ENCODE measurements around the gene XPR1. TPM values are rescaled to one million over a fixed set of nuclear protein-coding genes. Genes with fewer than 3 reads are reported as not detected.

XPR1 gene
- total and polyA plus RNA-seq, 10 of the 15 experiments (the other 5 are each of a cell fraction or from before 2014, with no cell fraction given): 1.1 to 33.9 (median 11.3) TPM

DNA sequence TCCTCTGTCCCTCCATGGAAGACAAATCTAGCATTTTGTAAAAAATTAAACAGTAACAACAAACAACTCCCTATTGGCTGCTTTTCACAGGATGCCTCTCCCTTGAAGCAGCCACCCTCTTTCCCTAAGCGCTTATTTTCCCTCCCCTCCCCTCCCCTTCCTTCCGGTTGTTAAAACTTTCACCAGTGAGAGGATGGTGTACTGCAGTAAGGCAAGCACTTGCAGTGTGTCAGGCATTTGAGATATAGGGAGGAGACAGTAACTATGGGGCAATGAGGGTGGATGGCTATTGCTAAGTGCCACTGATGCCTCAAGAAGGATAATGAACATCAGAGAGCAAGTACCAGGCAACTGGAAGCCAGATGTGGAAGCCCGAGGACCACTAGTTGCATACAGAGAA is 261.8 kb downstream of the XPR1 start:
- no TSS peak for BruUV-seq (replicated peaks)

DNA sequence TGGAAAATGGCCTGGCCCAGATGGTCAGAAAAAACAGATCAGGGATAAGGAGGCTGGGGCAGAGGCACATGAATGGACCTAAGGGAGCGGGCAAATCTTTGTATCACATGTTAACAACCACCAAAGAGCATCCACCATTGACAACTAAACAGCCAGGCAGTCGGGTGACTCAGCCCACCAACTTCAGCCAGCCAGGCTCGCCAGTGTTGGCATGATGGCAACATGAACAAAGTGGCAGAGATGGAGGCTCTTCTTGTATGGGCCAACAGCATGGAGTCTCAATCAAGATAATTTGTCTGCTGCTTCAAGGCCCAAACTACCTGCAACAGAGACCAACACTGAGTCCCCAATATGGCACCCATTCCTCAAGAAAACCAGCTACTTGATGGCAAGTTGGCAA is 264.3 kb downstream of the XPR1 start:
- ChIA-PET SMC1A (ENCODE audit: uncharacterized antibody, unreplicated experiment) (interaction anchor here (1.0 to 1.1 kb wide), 2 partner anchors 14 to 34 kb away, joined by 3 read pairs; no protein-coding TSS in a partner anchor), RAD21 (ENCODE audit: unreplicated experiment) (interaction anchor here (0.6 kb wide), 1 partner anchor 1253 kb away, joined by 3 read pairs; no protein-coding TSS in a partner anchor), CTCF (interaction anchor here (1.1 to 2.3 kb wide), 3 partner anchors 10 to 246 kb away, joined by 3 to 8 read pairs (median 5); no protein-coding TSS in a partner anchor), POLR2A (no interaction called here)
- BruUV-seq (replicated peaks): no TSS peak
- no peak overlapping the region for H2AFZ ChIP-seq (ENCODE audit: control insufficient read depth, low read depth, low read length)
- no peak overlapping the region for H3K27ac ChIP-seq (ENCODE audit: control insufficient read depth, insufficient read depth)
- FAIRE-seq: no peak
- no peaks in the 10 kb centered on the region for H3K4me1 ChIP-seq (ENCODE audit: control insufficient read depth, insufficient read depth, low read length)
- in situ Hi-C loops (cut with MboI) (no loop called here), intact Hi-C loops (cut with micrococcal nuclease; ENCODE audit: unreplicated experiment) (no loop called here)
- no peaks in the 10 kb centered on the region for H3K79me2 ChIP-seq (ENCODE audit: control insufficient read depth, insufficient read depth, low read length)
- DNase-seq (ENCODE audit: low read depth, low spot score): no peak
- H3K36me3 ChIP-seq (ENCODE audit: control insufficient read depth in 2 of 2, insufficient read depth in 2 of 2, low read length in 1 of 2): no peaks in the 10 kb centered on the region
- no peaks in the 10 kb centered on the region for H3K9me3 ChIP-seq (replicated peaks; ENCODE audit: control insufficient read depth, insufficient read depth, low read length)
- H3K27me3 ChIP-seq (replicated peaks in 1 of 2; ENCODE audit: control insufficient read depth in 2 of 2, insufficient read depth in 2 of 2, low read length in 1 of 2): no peaks in the 10 kb centered on the region
- no peak overlapping the region for H3K9ac ChIP-seq (ENCODE audit: control insufficient read depth, insufficient read depth, low read length)
- ATAC-seq: no peak
- 60% methylated on average over 3 of the region's 3 CpGs for WGBS (ENCODE audit: insufficient coverage, insufficient replicate concordance, low lambda C conversion rate, missing lambda C conversion rate)
- no peak overlapping the region for H3K4me3 ChIP-seq
- H4K20me1 ChIP-seq (ENCODE audit: control insufficient read depth, insufficient read depth): no peaks in the 10 kb centered on the region
- no peak overlapping the region for H3K4me2 ChIP-seq (ENCODE audit: control insufficient read depth, insufficient read depth)
- no peak for TF ChIP-seq PAX8 (IDR thresholded peaks at IDR 0.05)
- TF ChIP-seq, protein P1, sequence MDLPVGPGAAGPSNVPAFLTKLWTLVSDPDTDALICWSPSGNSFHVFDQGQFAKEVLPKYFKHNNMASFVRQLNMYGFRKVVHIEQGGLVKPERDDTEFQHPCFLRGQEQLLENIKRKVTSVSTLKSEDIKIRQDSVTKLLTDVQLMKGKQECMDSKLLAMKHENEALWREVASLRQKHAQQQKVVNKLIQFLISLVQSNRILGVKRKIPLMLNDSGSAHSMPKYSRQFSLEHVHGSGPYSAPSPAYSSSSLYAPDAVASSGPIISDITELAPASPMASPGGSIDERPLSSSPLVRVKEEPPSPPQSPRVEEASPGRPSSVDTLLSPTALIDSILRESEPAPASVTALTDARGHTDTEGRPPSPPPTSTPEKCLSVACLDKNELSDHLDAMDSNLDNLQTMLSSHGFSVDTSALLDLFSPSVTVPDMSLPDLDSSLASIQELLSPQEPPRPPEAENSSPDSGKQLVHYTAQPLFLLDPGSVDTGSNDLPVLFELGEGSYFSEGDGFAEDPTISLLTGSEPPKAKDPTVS (IDR thresholded peaks at IDR 0.05; ENCODE audit: low read depth, low read length): no peak
- TF ChIP-seq SIN3A (IDR thresholded peaks at IDR 0.05; ENCODE audit: low read depth, low read length): no peak
- TF ChIP-seq NR2C2 (IDR thresholded peaks at IDR 0.05; ENCODE audit: borderline replicate concordance, control insufficient read depth, insufficient read length, low read depth): no peak
- no peak for TF ChIP-seq PAX5 (IDR thresholded peaks at IDR 0.05; ENCODE audit: borderline replicate concordance, low read depth, low read length)
- no peak for TF ChIP-seq SMC3 (IDR thresholded peaks at IDR 0.05; ENCODE audit: borderline replicate concordance, low read length)
- TF ChIP-seq CHD4 (IDR thresholded peaks at IDR 0.05): no peak
- no peak for TF ChIP-seq MYB (IDR thresholded peaks at IDR 0.05; ENCODE audit: borderline replicate concordance, low read depth, low read length)
- TF ChIP-seq CBX5 (IDR thresholded peaks at IDR 0.05; ENCODE audit: low read depth): no peak
- TF ChIP-seq SREBF1 (IDR thresholded peaks at IDR 0.05; ENCODE audit: low read length): no peak
- no peak for TF ChIP-seq ZNF622 (IDR thresholded peaks at IDR 0.05)
- TF ChIP-seq IRF4 (IDR thresholded peaks at IDR 0.05; ENCODE audit: low read depth, low read length): no peak
- TF ChIP-seq NR2F1 (conservative IDR thresholded peaks at IDR 0.05): no peak

More for the DNA sequence above, 261.8 kb downstream of the XPR1 start:
- TF ChIP-seq GATAD2B (conservative IDR thresholded peaks at IDR 0.05; ENCODE audit: low read depth): no peak
- FAIRE-seq (no peak), DNase-seq (ENCODE audit: low read depth, low spot score) (no peak), ATAC-seq (no peak)
- peaks cover 8% of the 10 kb centered on the region for H3K4me1 ChIP-seq (ENCODE audit: control insufficient read depth, insufficient read depth, low read length)
- H3K27me3 ChIP-seq (replicated peaks in 1 of 2; ENCODE audit: control insufficient read depth in 2 of 2, insufficient read depth in 2 of 2, low read length in 1 of 2): no peaks in the 10 kb centered on the region
- H3K79me2 ChIP-seq (ENCODE audit: control insufficient read depth, insufficient read depth, low read length): no peaks in the 10 kb centered on the region
- ChIA-PET SMC1A (ENCODE audit: uncharacterized antibody, unreplicated experiment) (interaction anchor here (0.7 kb wide), 1 partner anchor 342 kb away, joined by 3 read pairs; no protein-coding TSS in a partner anchor), RAD21 (ENCODE audit: unreplicated experiment) (interaction anchor here (0.7 to 1.6 kb wide), 2 partner anchors 9 to 12 kb away, joined by 3 to 5 read pairs; no protein-coding TSS in a partner anchor), POLR2A (interaction anchor here (0.6 kb wide), 1 partner anchor 640 kb away, joined by 3 read pairs; no protein-coding TSS in a partner anchor), CTCF (interaction anchor here (1.2 kb wide), 1 partner anchor 13 kb away, joined by 3 read pairs; no protein-coding TSS in a partner anchor)
- no peak overlapping the region for H3K4me2 ChIP-seq (ENCODE audit: control insufficient read depth, insufficient read depth)
- H3K9me3 ChIP-seq (replicated peaks; ENCODE audit: control insufficient read depth, insufficient read depth, low read length): no peaks in the 10 kb centered on the region
- H2AFZ ChIP-seq (ENCODE audit: control insufficient read depth, low read depth, low read length): no peak overlapping the region
- H3K4me3 ChIP-seq: no peak overlapping the region
- 58% methylated on average over 3 of the region's 3 CpGs for WGBS (ENCODE audit: insufficient coverage, insufficient replicate concordance, low lambda C conversion rate, missing lambda C conversion rate)
- H4K20me1 ChIP-seq (ENCODE audit: control insufficient read depth, insufficient read depth): no peaks in the 10 kb centered on the region
- H3K27ac ChIP-seq (ENCODE audit: control insufficient read depth, insufficient read depth): no peak overlapping the region
- intact Hi-C loops (cut with micrococcal nuclease; ENCODE audit: unreplicated experiment) (no loop called here), in situ Hi-C loops (cut with MboI) (no loop called here)
- no peaks in the 10 kb centered on the region for H3K36me3 ChIP-seq (ENCODE audit: control insufficient read depth in 2 of 2, insufficient read depth in 2 of 2, low read length in 1 of 2)
- H3K9ac ChIP-seq (ENCODE audit: control insufficient read depth, insufficient read depth, low read length): no peak overlapping the region
